Astrocyte (in vitro differentiated cells and primary cell): Measurements from ENCODE around the gene GNB1. TPM values are rescaled to one million over a fixed set of nuclear protein-coding genes. Genes with fewer than 3 reads are reported as not detected.
"Not testable (repeated sequence)": the region's sequence is repeated elsewhere in the genome, so short reads cannot be mapped to it uniquely, and the experiment has no call there.

Source experiments
- DNase-seq: peaks from one replicate; pipeline ENCODE4 v3.0.0-alpha.2; 2010; ENCODE audit warnings: low read depth
- FAIRE-seq: peaks from 2 replicates; lab custom pipeline; 2011; peaks lifted over from hg19 to GRCh38; lab: Jason Lieb, UNC
- H2AFZ ChIP-seq: 2 replicates; pipeline ENCODE4 v1.6.0; 2012; ENCODE audit warnings: low read depth, low read length, inconsistent platforms
- H3K27ac ChIP-seq: 2 replicates; pipeline ENCODE4 v1.5.1; 2011; ENCODE audit warnings: low read depth, low read length, inconsistent platforms
- H3K27me3 ChIP-seq: 2 replicates; pipeline ENCODE4 v1.6.0; 2011; ENCODE audit warnings: low read length, inconsistent platforms; ENCODE audit not compliant: insufficient read depth
- H3K36me3 ChIP-seq: 2 replicates; pipeline ENCODE4 v1.5.1; 2011; ENCODE audit warnings: low read length, inconsistent platforms; ENCODE audit not compliant: insufficient read depth
- H3K4me1 ChIP-seq: 2 replicates; pipeline ENCODE4 v1.5.1; 2011; ENCODE audit warnings: low read length, inconsistent platforms; ENCODE audit not compliant: insufficient read depth
- H3K4me2 ChIP-seq: 2 replicates; pipeline ENCODE4 v1.6.0; 2012; ENCODE audit warnings: low read length, inconsistent platforms
- H3K4me3 ChIP-seq: 2 replicates; pipeline ENCODE4 v1.5.1; 2011; ENCODE audit warnings: low read depth, mild to moderate bottlenecking, low read length, inconsistent platforms; ENCODE audit not compliant: insufficient read depth
- H3K79me2 ChIP-seq: 2 replicates; pipeline ENCODE4 v1.6.0; 2012; ENCODE audit warnings: mild to moderate bottlenecking, low read length, inconsistent platforms; ENCODE audit not compliant: insufficient read depth
- H3K9ac ChIP-seq: 2 replicates; pipeline ENCODE4 v1.6.0; 2012; ENCODE audit warnings: mild to moderate bottlenecking, low read length, inconsistent platforms
- H3K9me3 ChIP-seq: 2 replicates; pipeline ENCODE4 v1.5.1; 2012; ENCODE audit warnings: low read depth, mild to moderate bottlenecking, low read length, inconsistent platforms; ENCODE audit not compliant: insufficient read depth
- H4K20me1 ChIP-seq: 2 replicates; pipeline ENCODE4 v1.6.0; 2012; ENCODE audit warnings: low read length, inconsistent platforms; ENCODE audit not compliant: insufficient read depth
- H3K27ac Mint-ChIP-seq: one replicate; pipeline ENCODE4 v1.8.0; 2021; ENCODE audit warnings: mild to moderate bottlenecking, mixed read lengths; ENCODE audit not compliant: unreplicated experiment
- H3K27me3 Mint-ChIP-seq: one replicate; pipeline ENCODE4 v1.8.0; 2021; ENCODE audit warnings: low read depth, mixed read lengths; ENCODE audit not compliant: unreplicated experiment
- H3K36me3 Mint-ChIP-seq: one replicate; pipeline ENCODE4 v1.8.0; 2021; ENCODE audit warnings: low read depth, mixed read lengths; ENCODE audit not compliant: unreplicated experiment
- H3K4me1 Mint-ChIP-seq: one replicate; pipeline ENCODE4 v1.8.0; 2021; ENCODE audit warnings: low read depth, mixed read lengths; ENCODE audit not compliant: unreplicated experiment
- H3K4me3 Mint-ChIP-seq: one replicate; pipeline ENCODE4 v1.8.0; 2021; ENCODE audit warnings: mild to moderate bottlenecking, moderate library complexity, mixed read lengths; ENCODE audit not compliant: unreplicated experiment
- H3K9me3 Mint-ChIP-seq: one replicate; pipeline ENCODE4 v1.8.0; 2021; ENCODE audit warnings: mild to moderate bottlenecking, mixed read lengths; ENCODE audit not compliant: unreplicated experiment
- CTCF ChIP-seq: IDR thresholded peaks from 2 replicates; pipeline ENCODE4 v1.5.1; 2011; ENCODE audit warnings: low read depth, mild to moderate bottlenecking, inconsistent platforms, low read length, moderate library complexity; ENCODE audit not compliant: insufficient read depth
- EZH2 ChIP-seq: IDR thresholded peaks from 2 replicates; pipeline ENCODE4 v1.6.1; 2012; ENCODE audit warnings: mild to moderate bottlenecking, low read length, inconsistent platforms; ENCODE audit not compliant: insufficient read depth
- total RNA-seq: library from RNA; stranded (reverse); gene quantifications from 2 replicates; pipeline ENCODE4 v1.2.1, GENCODE V29; 2021

Gene GNB1
- total RNA-seq, 1 donor from 2014 or later = 602 TPM

- Histone ChIP-seq H3K4me1 (peaks cover 23% of the 10 kb centered on the region), H3K27ac (peak overlapping the region; percentile 92), H3K79me2 (peaks cover 75% of the 10 kb centered on the region), H3K4me2 (peak overlapping the region; percentile 91), H3K27me3 (no peaks in the 10 kb centered on the region), H3K9ac (peak overlapping the region; percentile 99), H4K20me1 (peaks cover 60% of the 10 kb centered on the region), H3K9me3 (no peaks in the 10 kb centered on the region), H2AFZ (no peak overlapping the region), H3K36me3 (no peaks in the 10 kb centered on the region), H3K4me3 (peak overlapping the region; percentile 90)
- Mint-ChIP-seq H3K27me3 (no peaks in the 10 kb centered on the region), H3K4me1 (peaks cover 21% of the 10 kb centered on the region), H3K27ac (peak overlapping the region; percentile 83), H3K9me3 (no peaks in the 10 kb centered on the region), H3K4me3 (peak overlapping the region; percentile 96), H3K36me3 (peaks cover 15% of the 10 kb centered on the region)
- FAIRE-seq (no peak), DNase-seq (no peak)
- TF ChIP-seq CTCF (no peak), EZH2 (no peak)
Observed at GRCh38 chr1:1889090-1889750, 1.7 kb downstream of the GNB1 start.

GRCh38 chr1:1883890-1884289, 7.0 kb downstream of the GNB1 start:
- H3K27me3 ChIP-seq, H3K36me3 ChIP-seq, H2AFZ ChIP-seq, FAIRE-seq, H3K4me2 ChIP-seq, H3K4me3 Mint-ChIP-seq, H3K4me3 ChIP-seq, H3K9me3 ChIP-seq, H3K9ac ChIP-seq, H3K9me3 Mint-ChIP-seq, DNase-seq, H3K27me3 Mint-ChIP-seq: not testable (repeated sequence)
- H3K4me1 Mint-ChIP-seq = peaks cover 49% of the 10 kb centered on the region
- peaks cover 16% of the 10 kb centered on the region for H3K36me3 Mint-ChIP-seq
- peaks cover 100% of the 10 kb centered on the region for H3K79me2 ChIP-seq
- peak overlapping the region; percentile 48 for H3K27ac ChIP-seq
- H3K27ac Mint-ChIP-seq = peak overlapping the region; percentile 47
- peaks cover 96% of the 10 kb centered on the region for H4K20me1 ChIP-seq
- peaks cover 30% of the 10 kb centered on the region for H3K4me1 ChIP-seq

- FAIRE-seq = no peak
- no peaks in the 10 kb centered on the region for H3K9me3 Mint-ChIP-seq
- peaks cover 53% of the 10 kb centered on the region for H3K4me1 Mint-ChIP-seq
- Histone ChIP-seq H3K36me3 (no peaks in the 10 kb centered on the region), H3K9ac (peak overlapping the region; percentile 56), H3K4me1 (peaks cover 30% of the 10 kb centered on the region), H3K27ac (peak overlapping the region; percentile 48), H3K9me3 (no peaks in the 10 kb centered on the region), H3K4me3 (no peak overlapping the region), H3K27me3 (no peaks in the 10 kb centered on the region), H4K20me1 (peaks cover 96% of the 10 kb centered on the region), H2AFZ (no peak overlapping the region), H3K79me2 (peaks cover 100% of the 10 kb centered on the region), H3K4me2 (peak overlapping the region; percentile 56)
- H3K36me3 Mint-ChIP-seq = peaks cover 19% of the 10 kb centered on the region
- no peak for DNase-seq
- peak overlapping the region; percentile 89 for H3K27ac Mint-ChIP-seq
- no peaks in the 10 kb centered on the region for H3K27me3 Mint-ChIP-seq
- TF ChIP-seq EZH2 (no peak), CTCF (no peak)
- H3K4me3 Mint-ChIP-seq = peak overlapping the region; percentile 45
Observed at GRCh38 chr1:1883092-1883873, 7.6 kb downstream of the GNB1 start.
